ENCODE results near the gene EEF1A2.

DNA sequence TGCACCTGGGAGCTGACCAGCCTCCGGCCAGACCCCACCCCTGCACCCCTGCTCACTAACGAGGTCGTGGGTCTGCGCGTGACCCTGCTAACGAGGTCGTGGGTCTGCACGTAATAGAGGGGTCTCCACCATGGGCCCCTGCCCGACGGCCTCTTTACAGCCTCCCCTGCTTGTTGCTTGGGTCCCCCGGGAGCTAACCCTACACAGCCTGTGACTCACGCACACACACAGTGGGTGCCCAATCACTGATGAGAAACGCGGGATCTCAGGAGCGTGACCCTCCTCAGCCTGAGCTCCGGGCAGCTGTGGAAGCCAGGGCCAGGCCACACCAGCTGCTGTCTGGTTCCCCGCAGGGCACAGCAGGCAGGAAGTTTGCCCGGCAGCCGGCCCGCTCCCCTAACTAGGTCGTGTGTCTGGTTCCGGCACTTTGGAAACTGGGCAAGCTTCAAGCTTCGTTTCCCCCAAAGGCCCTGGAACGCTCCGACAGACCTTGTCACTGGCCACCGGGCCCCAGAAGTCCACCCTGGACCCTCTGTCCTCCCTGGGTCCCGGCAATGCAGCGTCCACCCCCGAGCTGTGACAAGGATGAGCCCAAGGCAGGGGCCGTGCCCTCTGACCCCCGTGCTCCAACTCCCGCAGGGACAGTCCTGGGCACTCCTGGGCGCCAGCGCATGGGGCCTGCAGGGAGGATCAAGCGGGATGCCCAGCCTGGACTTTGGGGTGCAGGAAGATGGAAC lies 37.5 kb upstream of the EEF1A2 start:
- TF ChIP-seq CTCF (IDR thresholded peaks at IDR 0.05; ENCODE audit: low read length) (no peak), EZH2 (optimal IDR thresholded peaks at IDR 0.05; ENCODE audit: low read depth, low read length) (no peak)

Data from MM.1S (cell line).